GM23338 (cell line): ENCODE data around the gene BRSK2.

Experiments used
- EZH2phosphoT487 ChIP-seq: fragments of 200-600 bp; sonication (generic); IDR thresholded peaks from one replicate; pipeline ENCODE4 v1.8.1; 2018; ENCODE audit warnings: antibody characterized with exemption; ENCODE audit not compliant: unreplicated experiment
- TF ChIP-seq, protein P1 (sequence below), 2 experiments: fragments of 200-600 bp in 1 of 2; sonication (generic) in 1 of 2; conservative IDR thresholded peaks; 2 replicates each; pipeline versions ENCODE4 v1.5.1 to v1.6.1; 2016 to 2017; ENCODE audit warnings: antibody characterized with exemption in 2 of 2, low read depth in 2 of 2, mild to moderate bottlenecking in 2 of 2, moderate library complexity in 1 of 2

- TF ChIP-seq, protein P1, sequence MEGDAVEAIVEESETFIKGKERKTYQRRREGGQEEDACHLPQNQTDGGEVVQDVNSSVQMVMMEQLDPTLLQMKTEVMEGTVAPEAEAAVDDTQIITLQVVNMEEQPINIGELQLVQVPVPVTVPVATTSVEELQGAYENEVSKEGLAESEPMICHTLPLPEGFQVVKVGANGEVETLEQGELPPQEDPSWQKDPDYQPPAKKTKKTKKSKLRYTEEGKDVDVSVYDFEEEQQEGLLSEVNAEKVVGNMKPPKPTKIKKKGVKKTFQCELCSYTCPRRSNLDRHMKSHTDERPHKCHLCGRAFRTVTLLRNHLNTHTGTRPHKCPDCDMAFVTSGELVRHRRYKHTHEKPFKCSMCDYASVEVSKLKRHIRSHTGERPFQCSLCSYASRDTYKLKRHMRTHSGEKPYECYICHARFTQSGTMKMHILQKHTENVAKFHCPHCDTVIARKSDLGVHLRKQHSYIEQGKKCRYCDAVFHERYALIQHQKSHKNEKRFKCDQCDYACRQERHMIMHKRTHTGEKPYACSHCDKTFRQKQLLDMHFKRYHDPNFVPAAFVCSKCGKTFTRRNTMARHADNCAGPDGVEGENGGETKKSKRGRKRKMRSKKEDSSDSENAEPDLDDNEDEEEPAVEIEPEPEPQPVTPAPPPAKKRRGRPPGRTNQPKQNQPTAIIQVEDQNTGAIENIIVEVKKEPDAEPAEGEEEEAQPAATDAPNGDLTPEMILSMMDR (conservative IDR thresholded peaks at IDR 0.05; ENCODE audit: low read depth in 2 of 2): no peak
- TF ChIP-seq EZH2phosphoT487: no peak
These were observed 16.1 kb upstream of the BRSK2 start for GRCh38 chr11:1373536-1374214.
